H9 (cell line): ENCODE data around the gene DSP. TPM values are rescaled to one million over a fixed set of nuclear protein-coding genes. Genes with fewer than 3 reads are reported as not detected.

Source experiments
- DNase-seq: peaks from one replicate; pipeline ENCODE4 v3.0.0-alpha.2; 2017
- H2AFZ ChIP-seq: one replicate; pipeline ENCODE4 v1.6.1; 2013; ENCODE audit warnings: mild to moderate bottlenecking, low read length, control low read depth, moderate library complexity
- H2AK5ac ChIP-seq: 2 replicates; pipeline ENCODE4 v1.6.1; 2013; ENCODE audit warnings: low read length, control low read depth, mixed read lengths; ENCODE audit not compliant: insufficient read length
- H2BK120ac ChIP-seq: one replicate; pipeline ENCODE4 v1.6.1; 2013; ENCODE audit warnings: low read depth, mild to moderate bottlenecking, low read length, control low read depth, inconsistent platforms; ENCODE audit not compliant: poor library complexity, severe bottlenecking
- H2BK12ac ChIP-seq: 2 replicates; pipeline ENCODE4 v1.6.1; 2013; ENCODE audit warnings: low read length, control low read depth, mixed read lengths, low read depth; ENCODE audit not compliant: insufficient read length
- H2BK15ac ChIP-seq: 2 replicates; pipeline ENCODE4 v1.6.1; 2013; ENCODE audit warnings: low read depth, low read length, control low read depth
- H2BK20ac ChIP-seq: one replicate; pipeline ENCODE4 v1.6.1; 2013; ENCODE audit warnings: low read depth, mild to moderate bottlenecking, low read length, control low read depth, inconsistent platforms; ENCODE audit not compliant: poor library complexity, severe bottlenecking
- H2BK5ac ChIP-seq: 2 replicates; pipeline ENCODE4 v1.6.1; 2013; ENCODE audit warnings: low read length, control low read depth, mixed read lengths; ENCODE audit not compliant: insufficient read length
- H3K14ac ChIP-seq: 2 replicates; pipeline ENCODE4 v1.6.1; 2013; ENCODE audit warnings: low read length, control low read depth; ENCODE audit not compliant: insufficient read depth
- H3K18ac ChIP-seq: 2 replicates; pipeline ENCODE4 v1.6.1; 2013; ENCODE audit warnings: low read depth, mild to moderate bottlenecking, mixed read lengths, low read length, control low read depth; ENCODE audit not compliant: insufficient read length
- H3K23ac ChIP-seq: 2 replicates; pipeline ENCODE4 v1.6.1; 2013; ENCODE audit warnings: low read length, control low read depth, mixed read lengths, low read depth; ENCODE audit not compliant: insufficient read length
- H3K23me2 ChIP-seq: 2 replicates; pipeline ENCODE4 v1.6.1; 2013; ENCODE audit warnings: low read depth, mild to moderate bottlenecking, mixed read lengths, low read length, control low read depth; ENCODE audit not compliant: insufficient read length, poor library complexity, severe bottlenecking
- H3K27ac ChIP-seq: 2 replicates; pipeline ENCODE4 v1.5.1; 2013; ENCODE audit warnings: low read length, control low read depth, mixed read lengths, low read depth; ENCODE audit not compliant: insufficient read length
- H3K27me3 ChIP-seq: 2 replicates; pipeline ENCODE4 v1.6.1; 2013; ENCODE audit warnings: low read length, control low read depth, inconsistent platforms; ENCODE audit not compliant: insufficient read depth
- H3K4ac ChIP-seq: 2 replicates; pipeline ENCODE4 v1.6.1; 2013; ENCODE audit warnings: low read depth, mild to moderate bottlenecking, control low read depth, inconsistent platforms, low read length, moderate library complexity
- H3K4me1 ChIP-seq: 2 replicates; pipeline ENCODE4 v1.6.1; 2013; ENCODE audit warnings: low read length, control low read depth, inconsistent platforms; ENCODE audit not compliant: insufficient read depth
- H3K4me2 ChIP-seq: 2 replicates; pipeline ENCODE4 v1.6.1; 2013; ENCODE audit warnings: low read length, control low read depth, mixed read lengths; ENCODE audit not compliant: insufficient read length, insufficient read depth
- H3K56ac ChIP-seq: 2 replicates; pipeline ENCODE4 v1.6.1; 2013; ENCODE audit warnings: low read depth, mild to moderate bottlenecking, mixed read lengths, low read length, control low read depth; ENCODE audit not compliant: insufficient read length
- H3K79me1 ChIP-seq: 2 replicates; pipeline ENCODE4 v1.6.1; 2013; ENCODE audit warnings: low read depth, mild to moderate bottlenecking, moderate library complexity, low read length, control low read depth, inconsistent platforms; ENCODE audit not compliant: insufficient read depth, poor library complexity, severe bottlenecking
- H3K79me2 ChIP-seq: 2 replicates; pipeline ENCODE4 v1.6.1; 2013; ENCODE audit warnings: low read length, control low read depth, inconsistent platforms; ENCODE audit not compliant: insufficient read depth
- H3K9ac ChIP-seq: 2 replicates; pipeline ENCODE4 v1.6.1; 2013; ENCODE audit warnings: low read length, control low read depth, mixed read lengths; ENCODE audit not compliant: insufficient read length; ENCODE audit errors: extremely low read depth
- H3K9me3 ChIP-seq: one replicate; pipeline ENCODE4 v1.6.1; 2013; ENCODE audit warnings: low read depth, low read length, inconsistent platforms; ENCODE audit not compliant: control insufficient read depth
- H3T11ph ChIP-seq: one replicate; pipeline ENCODE4 v1.6.1; 2013; ENCODE audit warnings: mild to moderate bottlenecking, low read length, control low read depth, inconsistent platforms
- H4K20me1 ChIP-seq: one replicate; pipeline ENCODE4 v1.6.1; 2013; ENCODE audit not compliant: control insufficient read depth, insufficient read length, insufficient read depth
- H4K5ac ChIP-seq: 2 replicates; pipeline ENCODE4 v1.6.1; 2013; ENCODE audit warnings: low read depth, mild to moderate bottlenecking, mixed read lengths, low read length, control low read depth; ENCODE audit not compliant: insufficient read length
- H4K8ac ChIP-seq: replicated peaks from 2 replicates; pipeline ENCODE4 v1.6.1; 2013; ENCODE audit warnings: low read length, control low read depth, mixed read lengths, low read depth; ENCODE audit not compliant: insufficient read length
- H4K91ac ChIP-seq: 2 replicates; pipeline ENCODE4 v1.6.1; 2013; ENCODE audit warnings: low read depth, mild to moderate bottlenecking, moderate library complexity, mixed read lengths, low read length, control low read depth; ENCODE audit not compliant: insufficient read length
- H3K27ac Mint-ChIP-seq, 3 experiments: 2 replicates in 2 of 3; 3 replicates in 1 of 3; pipeline ENCODE4 v1.8.0; 2020 to 2021; ENCODE audit warnings: mixed read lengths in 3 of 3, mild to moderate bottlenecking in 1 of 3, moderate library complexity in 1 of 3
- H3K27me3 Mint-ChIP-seq: 2 replicates; pipeline ENCODE4 v1.8.0; 2021; ENCODE audit warnings: low read depth, mild to moderate bottlenecking, moderate library complexity, mixed read lengths
- H3K36me3 Mint-ChIP-seq, 3 experiments: 2 replicates in 2 of 3; 3 replicates in 1 of 3; pipeline ENCODE4 v1.8.0; 2020 to 2021; ENCODE audit warnings: low read depth in 3 of 3, mixed read lengths in 3 of 3; ENCODE audit not compliant: insufficient read depth in 1 of 3
- H3K4me1 Mint-ChIP-seq, 2 experiments: 2 replicates each; pipeline ENCODE4 v1.8.0; 2020; ENCODE audit warnings: mixed read lengths in 2 of 2
- H3K4me3 Mint-ChIP-seq, 2 experiments: 2 replicates in 1 of 2; 3 replicates in 1 of 2; pipeline ENCODE4 v1.8.0; 2020 to 2021; ENCODE audit warnings: mild to moderate bottlenecking in 2 of 2, mixed read lengths in 2 of 2, moderate library complexity in 1 of 2
- H3K9me3 Mint-ChIP-seq, 2 experiments: 2 replicates in 1 of 2; 3 replicates in 1 of 2; pipeline ENCODE4 v1.8.0; 2020; ENCODE audit warnings: mild to moderate bottlenecking in 2 of 2, mixed read lengths in 2 of 2, moderate library complexity in 1 of 2
- CTCF ChIP-seq: fragments of 200-600 bp; sonication (generic); conservative IDR thresholded peaks from 3 replicates; pipeline ENCODE4 v1.8.0; 2021; ENCODE audit warnings: antibody characterized with exemption, mild to moderate bottlenecking
- WGBS: extraction: QIAGEN DNeasy Blood & Tissue Kit; methylation state at CpG from one replicate; pipeline ENCODE4 v1.1.7; 2013; ENCODE audit warnings: missing lambda C conversion rate, low lambda C conversion rate, mixed read lengths; ENCODE audit not compliant: insufficient read length; ENCODE audit errors: extremely low coverage; 5-methylcytosine and 5-hydroxymethylcytosine counted together
- total RNA-seq: library from RNA; stranded (reverse); gene quantifications from 2 replicates; pipeline ENCODE4 v1.2.1, GENCODE V29; 2021

The DSP gene
- total RNA-seq, 1 experiment from 2014 or later, result 48.9 TPM

GRCh38 chr6:7579851-7580250, 38.4 kb downstream of the DSP start:
- WGBS, result no CpG with 5 or more reads among the region's 9 CpGs
- Histone ChIP-seq H3K27ac (no peak overlapping the region), H4K91ac (no peak overlapping the region), H3K9me3 (no peaks in the 10 kb centered on the region), H3K4me1 (no peaks in the 10 kb centered on the region), H4K20me1 (no peaks in the 10 kb centered on the region), H3K79me1 (no peaks in the 10 kb centered on the region), H3K4ac (no peak overlapping the region), H3T11ph (no peak overlapping the region), H3K27me3 (no peaks in the 10 kb centered on the region), H3K23me2 (no peaks in the 10 kb centered on the region), H2BK15ac (no peak overlapping the region), H2AFZ (no peak overlapping the region), H2BK12ac (no peak overlapping the region), H3K23ac (no peak overlapping the region), H2BK5ac (no peak overlapping the region), H4K5ac (no peak overlapping the region), H3K14ac (no peak overlapping the region), H2AK5ac (no peak overlapping the region), H2BK120ac (no peak overlapping the region), H3K9ac (no peak overlapping the region), H4K8ac (no peak overlapping the region), H3K56ac (no peak overlapping the region), H2BK20ac (no peak overlapping the region), H3K18ac (no peak overlapping the region), H3K79me2 (no peaks in the 10 kb centered on the region), H3K4me2 (no peak overlapping the region)
- Mint-ChIP-seq H3K4me3 (no peak overlapping the region), H3K4me1 (no peaks in the 10 kb centered on the region), H3K36me3 (peaks cover 20 to 63% (median 40%) of the 10 kb centered on the region in 3 experiments; a peak in 6 of 7 replicates), H3K27me3 (no peaks in the 10 kb centered on the region), H3K27ac (no peak overlapping the region), H3K9me3 (no peaks in the 10 kb centered on the region)
- DNase-seq, result no peak
- no peak for TF ChIP-seq CTCF
